ENCODE data around the gene SOCS1. TPM values are rescaled to one million over a fixed set of nuclear protein-coding genes. Genes with fewer than 3 reads are reported as not detected.
A peak's percentile ranks its signal among the peaks of the same experiment; 100 is the strongest.

The SOCS1 gene
- total and polyA plus RNA-seq, 8 donors: 11.8 to 27.4 (median 21.1) TPM

GRCh38 chr16:11248133-11248532 is 7.9 kb downstream of the SOCS1 start:
- Histone ChIP-seq H3K4me1 (peaks cover 2 to 13% of the 10 kb centered on the region in 2 donors), H3K9me3 (no peaks in the 10 kb centered on the region), H3K27me3 (no peaks in the 10 kb centered on the region), H3K27ac (no peak overlapping the region), H3K36me3 (peaks cover 0 to 17% of the 10 kb centered on the region in 2 donors), H3K4me3 (no peak overlapping the region)
- DNase-seq (peak in 1 of 4 donors; percentile 2), ATAC-seq (no peak)
- no peak for TF ChIP-seq CTCF (IDR thresholded peaks at IDR 0.05)
- intact Hi-C loops (cut with DNase I): no loop called here

GRCh38 chr16:11245988-11246387 is 10.0 kb downstream of the SOCS1 start:
- no peak for TF ChIP-seq CTCF (IDR thresholded peaks at IDR 0.05)
- Histone ChIP-seq H3K36me3 (no peaks in the 10 kb centered on the region), H3K4me1 (peaks cover 0 to under 1% of the 10 kb centered on the region in 2 donors), H3K9me3 (no peaks in the 10 kb centered on the region), H3K27ac (no peak overlapping the region), H3K4me3 (no peak overlapping the region), H3K27me3 (no peaks in the 10 kb centered on the region)
- ATAC-seq (no peak), DNase-seq (no peak)
- intact Hi-C loops (cut with DNase I): no loop called here

- H3K9me3 ChIP-seq: no peaks in the 10 kb centered on the region
- intact Hi-C loops (cut with DNase I): no loop called here
- no peak overlapping the region for H3K27ac ChIP-seq
- H3K4me3 ChIP-seq: no peak overlapping the region
- TF ChIP-seq CTCF (IDR thresholded peaks at IDR 0.05): no peak
- no peaks in the 10 kb centered on the region for H3K27me3 ChIP-seq
- no peaks in the 10 kb centered on the region for H3K36me3 ChIP-seq
- ATAC-seq (no peak), DNase-seq (no peak)
- H3K4me1 ChIP-seq: peaks cover 0 to 7% of the 10 kb centered on the region in 2 donors
Observed at GRCh38 chr16:11245222-11245737, 10.7 kb downstream of the SOCS1 start.

GRCh38 chr16:11242658-11243057 is 13.3 kb downstream of the SOCS1 start:
- no peak overlapping the region for H3K27ac ChIP-seq
- H3K4me3 ChIP-seq: no peak overlapping the region
- no peaks in the 10 kb centered on the region for H3K36me3 ChIP-seq
- H3K9me3 ChIP-seq: no peaks in the 10 kb centered on the region
- no peak for ATAC-seq
- DNase-seq: no peak
- H3K4me1 ChIP-seq: peaks cover 0 to 14% of the 10 kb centered on the region in 2 donors
- H3K27me3 ChIP-seq: no peaks in the 10 kb centered on the region
- TF ChIP-seq CTCF (IDR thresholded peaks at IDR 0.05): no peak
- intact Hi-C loops (cut with DNase I): no loop called here

- Histone ChIP-seq H3K27ac (no peak overlapping the region), H3K36me3 (no peaks in the 10 kb centered on the region), H3K4me3 (no peak overlapping the region), H3K27me3 (no peaks in the 10 kb centered on the region), H3K4me1 (peaks cover 0 to 22% of the 10 kb centered on the region in 2 donors), H3K9me3 (no peaks in the 10 kb centered on the region)
- DNase-seq (no peak), ATAC-seq (no peak)
- TF ChIP-seq CTCF (IDR thresholded peaks at IDR 0.05): no peak
- intact Hi-C loops (cut with DNase I): no loop called here
Observed at GRCh38 chr16:11241480-11242204, 14.4 kb downstream of the SOCS1 start.

Measured in left lung (tissue), 10 donors.